ENCODE data around the gene DYNLT2. TPM values are rescaled to one million over a fixed set of nuclear protein-coding genes. Genes with fewer than 3 reads are reported as not detected.

Gene DYNLT2, protein sequence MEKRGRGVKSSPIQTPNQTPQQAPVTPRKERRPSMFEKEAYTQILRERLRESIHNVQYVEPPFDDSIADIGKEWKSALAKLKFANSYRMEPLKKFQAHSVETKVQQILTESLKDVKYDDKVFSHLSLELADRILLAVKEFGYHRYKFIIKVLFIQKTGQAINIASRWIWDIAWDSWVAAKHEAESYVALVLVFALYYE
- 0.45 to 0.63 TPM (median 0.49 TPM) in 5 replicates for total RNA-seq (2022; extraction: Qiagen RNA extraction)

DNA sequence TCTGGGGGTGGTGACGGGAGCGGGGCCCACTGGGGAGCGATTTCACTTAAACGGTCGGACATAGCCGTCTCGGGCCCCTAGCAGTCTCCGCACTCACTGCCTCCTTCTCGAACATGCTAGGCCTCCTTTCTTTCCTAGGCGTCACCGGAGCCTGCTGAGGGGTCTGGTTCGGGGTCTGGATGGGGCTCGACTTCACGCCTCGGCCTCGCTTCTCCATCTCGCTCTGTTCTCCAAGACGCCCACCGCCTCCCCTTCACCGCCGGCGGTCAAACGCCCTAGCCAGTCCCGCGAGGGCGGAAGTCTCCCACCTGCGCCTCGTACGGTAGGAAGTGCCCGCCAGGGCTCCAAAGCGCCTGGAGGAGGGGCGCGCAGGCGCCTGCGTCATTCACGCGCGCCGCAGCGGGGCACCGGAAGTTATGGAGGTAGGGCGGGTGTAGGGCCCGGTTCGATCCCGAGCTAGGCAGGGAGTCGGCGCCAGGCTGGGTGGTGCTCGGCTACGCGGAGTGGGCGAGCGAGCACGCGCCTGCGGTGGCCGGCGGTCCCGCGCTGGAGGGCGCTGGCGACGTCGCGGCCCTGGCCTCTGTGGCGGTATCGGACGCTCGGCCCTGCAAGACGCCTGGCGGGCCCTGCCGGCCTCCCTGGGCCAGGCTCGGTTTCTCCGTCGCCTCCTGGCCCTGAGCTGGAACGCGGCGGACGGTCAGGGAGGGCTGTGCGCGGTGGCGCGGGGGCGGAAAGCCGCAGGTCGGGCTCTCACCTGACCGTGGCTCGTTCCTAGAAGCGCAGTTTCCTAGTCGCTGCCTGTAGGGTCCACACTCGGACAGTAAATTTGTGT lies at the start of gene DYNLT2, which contains the start of gene ERMARD:
Gene DYNLT2 (minus strand): TSS at position 331 of the 832 bp plus-strand sequence. CDS start 114 bp downstream, at position 217.
Gene ERMARD (plus strand): TSS at position 381 of the 832 bp plus-strand sequence. CDS start 36 bp downstream, at position 417.

DNA sequence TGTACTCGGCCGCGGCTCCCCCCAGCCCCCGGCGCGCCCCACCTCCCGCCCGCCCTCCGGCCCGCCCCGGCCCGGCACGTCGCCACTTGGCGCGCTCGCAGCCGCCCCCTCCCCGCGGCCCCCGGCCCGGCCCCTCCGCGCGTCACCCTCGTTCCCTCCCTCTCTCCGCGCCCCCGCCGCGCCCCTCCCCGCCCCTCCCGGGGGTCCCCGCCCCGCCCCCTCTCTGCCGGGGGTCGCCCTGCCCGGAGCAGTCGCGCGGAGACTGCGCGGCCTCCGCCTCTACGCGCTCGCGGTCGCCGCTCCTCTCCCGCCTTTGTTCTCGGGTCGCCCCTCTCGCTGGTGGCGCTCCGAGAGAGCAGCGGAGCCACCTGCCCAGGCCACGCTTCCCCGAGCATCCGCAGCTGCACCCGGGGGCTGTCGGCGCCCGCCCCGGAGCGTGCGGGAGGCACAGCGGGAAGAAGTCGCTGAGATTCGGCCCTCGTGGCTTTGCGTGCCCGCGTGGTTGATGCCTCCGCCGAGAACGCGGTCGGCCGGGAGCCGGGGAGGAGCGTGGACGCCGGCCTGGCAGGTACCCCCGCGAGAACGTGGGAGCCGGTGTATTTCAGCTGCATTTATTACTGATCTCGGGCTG lies 26.8 kb downstream of the DYNLT2 start, which contains the start of gene PHF10:
Gene PHF10 (minus strand): TSS at position 7 of the 631 bp plus-strand sequence. CDS start 569 bp downstream, outside the sequence.

DNA sequence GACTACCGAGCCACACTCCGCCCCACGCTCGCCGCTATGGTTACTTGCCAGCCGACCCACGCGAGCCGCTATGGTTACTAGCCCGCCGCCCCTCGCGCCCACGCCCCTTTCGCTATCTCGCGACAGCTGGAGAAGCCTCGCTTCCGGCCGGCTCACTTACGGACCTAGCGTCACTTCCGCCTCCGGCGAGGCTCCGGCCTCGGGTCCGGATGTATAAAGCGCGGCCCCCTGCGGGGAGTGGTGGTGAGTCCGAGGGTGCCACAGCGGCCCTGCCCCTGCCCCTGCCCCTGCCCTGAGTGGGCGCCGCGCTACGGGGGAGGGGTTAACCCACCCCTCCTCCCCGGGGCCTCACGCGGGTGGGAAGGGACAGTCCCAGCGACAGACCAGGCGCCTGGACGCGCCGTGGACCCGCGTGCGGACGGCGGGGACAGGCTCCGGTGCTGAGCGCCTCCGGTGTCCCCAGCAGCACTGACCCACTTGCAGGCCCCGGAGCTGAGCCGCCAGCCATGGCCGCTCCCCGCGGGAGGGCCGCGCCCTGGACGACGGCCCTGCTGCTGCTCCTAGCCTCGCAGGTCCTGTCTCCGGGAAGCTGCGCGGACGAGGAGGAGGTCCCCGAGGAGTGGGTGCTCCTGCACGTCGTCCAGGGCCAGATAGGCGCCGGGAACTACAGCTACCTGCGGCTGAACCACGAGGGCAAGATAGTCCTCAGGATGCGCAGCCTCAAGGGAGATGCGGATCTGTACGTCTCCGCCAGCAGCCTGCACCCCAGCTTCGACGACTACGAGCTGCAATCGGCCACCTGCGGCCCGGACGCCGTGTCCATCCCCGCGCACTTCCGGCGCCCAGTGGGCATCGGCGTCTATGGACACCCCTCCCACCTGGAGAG lies 49.2 kb downstream of the DYNLT2 start, which contains the start of the genes C6orf120 and WDR27:
Gene C6orf120 (plus strand): TSS at position 173 of the 886 bp plus-strand sequence. CDS start 334 bp downstream, at position 507.
Gene WDR27 (minus strand): TSS at position 76 of the 886 bp plus-strand sequence. CDS start 13,024 bp downstream, outside the sequence.

Other genes starting within 250 kb of the DYNLT2 start
- 7.8 to 11.6 TPM (median 9.7 TPM) in 5 replicates for gene WDR27, start 49.5 kb downstream of the DYNLT2 start, total RNA-seq (2022; extraction: Qiagen RNA extraction)
- 10.5 to 13.9 TPM (median 12.7 TPM) in 5 replicates for gene C6orf120, start 49.4 kb downstream of the DYNLT2 start, total RNA-seq (2022; extraction: Qiagen RNA extraction)
- gene PHF10, start 27.1 kb downstream of the DYNLT2 start, total RNA-seq (2022; extraction: Qiagen RNA extraction): 19.9 to 22.9 TPM (median 22.5 TPM) in 5 replicates
- gene ERMARD, start 50 bp upstream of the DYNLT2 start, total RNA-seq (2022; extraction: Qiagen RNA extraction): 6.3 to 7.6 TPM (median 6.7 TPM) in 5 replicates